GM11168 (cell line): ENCODE measurements around the gene KCNJ10.

Experiments used
- in situ Hi-C: fragments of 300-500 bp; cut with MboI; formaldehyde crosslinking; loops from one replicate; pipeline ENCODE4 v1.12.0; 2022; ENCODE audit warnings: low sequenced_read_pairs; ENCODE audit not compliant: unreplicated experiment

Gene KCNJ10

DNA sequence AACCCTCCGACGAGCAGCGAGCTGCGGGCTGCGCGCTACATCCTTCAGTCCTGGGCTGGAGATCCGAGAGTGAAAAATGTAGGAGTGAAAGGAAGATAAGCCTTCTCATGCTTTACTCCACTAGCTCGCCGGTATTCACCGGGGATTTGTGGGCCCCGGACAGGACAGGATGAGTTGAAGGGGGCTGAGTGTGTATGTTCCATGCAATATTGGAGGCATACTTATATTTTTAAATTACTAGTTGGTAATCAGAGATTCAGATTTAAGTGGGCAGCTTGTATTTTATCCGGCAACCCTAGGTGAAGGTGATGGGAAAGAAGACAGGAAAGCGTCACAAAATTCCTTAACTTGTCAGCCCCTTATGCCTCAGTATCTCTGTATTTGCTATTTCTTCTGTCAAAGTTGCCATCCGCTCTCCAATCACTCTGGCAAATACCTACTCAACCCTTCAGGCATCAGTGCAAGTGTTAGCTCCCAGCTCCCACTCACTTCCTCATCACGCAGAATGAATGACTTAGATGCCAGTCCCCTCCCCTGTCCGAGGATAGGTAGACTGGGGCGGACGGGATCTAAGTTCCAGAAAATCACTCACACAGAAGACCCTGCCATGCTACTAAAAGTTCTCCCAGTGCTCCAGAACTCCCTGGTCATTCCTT lies 37.7 kb downstream of the KCNJ10 start:
- in situ Hi-C loops = no loop called here

DNA sequence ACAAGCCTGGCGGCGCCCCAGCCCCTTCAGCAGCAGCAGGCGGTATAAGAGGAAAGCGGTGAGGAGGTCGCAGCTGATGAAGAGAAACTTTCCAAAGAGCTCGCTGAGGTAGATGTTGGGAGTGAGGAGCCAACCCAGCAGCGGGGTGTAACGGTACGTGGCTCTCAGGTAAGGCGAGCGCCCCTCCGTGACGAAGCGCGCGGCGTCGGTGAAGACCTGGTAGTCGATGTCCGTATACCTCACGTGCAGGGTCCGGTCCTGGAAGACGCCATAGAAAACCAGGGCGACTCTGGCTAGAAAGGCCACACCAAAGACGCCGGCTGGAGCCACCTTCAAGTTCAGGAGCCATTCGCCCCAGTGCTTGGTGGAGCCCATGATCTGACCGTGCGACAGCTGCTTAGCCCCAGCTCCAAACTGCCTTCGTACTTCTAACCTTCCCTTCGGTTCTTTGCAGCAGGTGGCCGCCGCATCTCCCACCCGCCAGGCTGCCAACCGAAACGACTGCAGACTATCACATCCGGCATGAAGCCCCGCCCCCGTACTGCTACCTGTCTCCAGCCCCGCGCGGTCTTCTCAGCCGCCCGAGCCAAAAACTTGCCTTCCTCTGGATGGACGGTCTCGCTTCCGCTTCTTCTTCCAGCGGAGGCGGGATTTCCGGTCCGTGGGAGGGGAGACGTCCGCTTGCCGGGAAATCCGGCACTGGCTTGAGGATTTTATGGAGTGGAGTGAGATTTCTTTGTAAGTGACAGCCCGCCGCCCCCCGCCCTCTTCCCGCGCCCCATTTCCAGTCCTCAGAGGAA lies 38.4 kb downstream of the KCNJ10 start, which contains the start of gene PIGM:
Gene PIGM (minus strand): TSS at position 626 of the 800 bp plus-strand sequence. CDS start 251 bp downstream, at position 375.
- in situ Hi-C loops = no loop called here

DNA sequence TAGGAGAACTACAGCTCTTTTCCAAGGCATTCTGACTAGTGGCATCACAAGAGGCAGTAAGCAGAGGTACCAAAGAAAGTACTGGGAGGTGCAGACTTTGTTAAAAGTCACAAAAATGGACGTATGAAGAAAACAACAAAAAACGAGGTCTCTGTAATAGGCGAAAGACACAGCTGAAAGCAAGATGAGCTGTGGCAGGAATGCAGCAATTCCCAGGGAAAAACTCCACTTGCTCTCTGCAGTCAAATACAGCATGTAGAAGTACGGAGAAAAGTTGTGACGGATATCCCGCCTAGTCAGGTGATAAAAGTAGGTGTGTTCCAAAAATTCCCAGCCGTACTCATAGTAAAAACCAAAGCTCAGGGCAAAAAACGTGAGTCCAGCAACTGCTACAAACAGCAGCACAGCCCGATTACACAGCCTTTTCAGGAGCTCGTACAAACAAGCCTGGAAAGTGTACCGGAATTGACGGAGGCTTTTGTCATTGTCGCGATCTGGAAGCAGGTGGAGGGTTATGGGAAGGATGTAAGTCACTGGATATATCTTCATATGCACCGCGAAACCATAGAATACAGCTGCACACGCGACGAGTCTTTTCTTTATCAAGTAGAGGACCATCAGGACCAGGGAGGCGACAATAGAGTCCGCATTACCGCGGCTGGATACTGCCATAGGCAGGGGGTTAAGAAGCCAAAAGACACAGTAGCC lies 39.1 kb downstream of the KCNJ10 start:
- in situ Hi-C loops = no loop called here

DNA sequence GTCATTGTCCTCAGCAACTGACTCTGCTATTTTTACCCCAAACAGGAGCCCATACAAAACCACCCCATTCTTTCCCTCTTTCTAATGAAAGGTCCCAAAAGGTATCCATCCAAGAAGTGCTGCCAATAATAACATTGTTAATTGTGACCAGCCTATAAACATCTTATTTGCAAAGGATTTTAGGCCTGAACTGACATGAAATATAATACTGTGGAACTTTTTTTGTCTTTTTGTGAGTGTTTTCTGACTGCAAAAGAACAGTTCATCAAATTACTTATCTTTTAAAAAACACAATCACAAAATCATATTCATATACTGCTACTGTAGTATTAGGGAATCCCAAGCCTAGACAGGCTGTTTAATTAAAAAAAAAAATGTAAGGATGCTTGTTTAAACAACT lies 41.5 kb downstream of the KCNJ10 start:
- in situ Hi-C loops = no loop called here

DNA sequence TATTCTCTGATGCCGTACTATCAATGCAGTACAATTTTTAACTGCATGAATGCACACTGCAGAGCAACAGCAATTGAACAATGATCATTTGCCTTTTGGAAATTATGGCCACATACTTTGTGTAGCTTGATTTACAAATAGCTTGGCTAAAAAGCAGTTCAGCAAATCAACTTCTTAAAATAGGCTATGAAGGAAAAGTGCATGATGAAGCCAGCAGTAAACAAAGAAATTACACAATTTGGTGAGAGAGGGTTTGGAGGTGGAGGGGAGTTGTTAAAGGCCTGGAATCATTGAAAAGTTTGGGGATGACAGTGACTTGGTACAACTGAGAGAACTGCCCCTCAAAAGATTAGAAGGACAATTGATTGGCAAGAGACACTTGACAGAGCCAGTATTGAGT lies 44.6 kb downstream of the KCNJ10 start:
- in situ Hi-C loops = no loop called here

DNA sequence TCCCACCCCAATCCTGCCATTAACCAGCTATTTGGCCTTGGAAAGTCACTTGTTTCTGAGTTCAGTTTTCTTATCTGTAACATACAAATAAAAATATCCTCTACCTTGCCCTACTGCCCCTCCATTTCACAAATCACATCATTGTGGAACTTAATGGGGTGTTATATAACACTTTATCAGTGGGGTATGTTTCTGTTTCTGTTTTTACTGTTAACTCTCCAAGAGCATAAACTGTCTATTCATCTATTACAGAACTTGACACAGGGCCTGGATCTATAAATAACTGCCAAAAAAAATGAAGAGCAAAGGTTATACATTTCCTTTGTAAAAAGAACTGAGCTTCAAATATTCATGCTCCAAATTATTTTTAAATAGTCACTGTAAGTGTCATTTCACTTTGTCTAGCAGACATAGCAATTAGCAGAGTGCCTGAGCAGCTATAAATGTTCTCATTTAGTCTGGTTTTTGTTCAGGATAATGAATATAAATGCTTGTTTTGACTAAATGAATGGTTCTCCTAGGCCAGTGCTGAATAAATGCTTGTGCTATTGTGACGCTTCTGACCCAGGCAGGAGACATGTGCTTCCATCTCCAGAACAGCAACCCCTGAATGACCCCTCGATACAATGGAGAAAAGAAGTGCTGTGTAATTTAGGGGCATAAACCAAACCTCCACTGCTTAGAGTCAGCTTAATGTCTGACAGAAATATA lies 45.6 kb downstream of the KCNJ10 start:
- in situ Hi-C loops = no loop called here

DNA sequence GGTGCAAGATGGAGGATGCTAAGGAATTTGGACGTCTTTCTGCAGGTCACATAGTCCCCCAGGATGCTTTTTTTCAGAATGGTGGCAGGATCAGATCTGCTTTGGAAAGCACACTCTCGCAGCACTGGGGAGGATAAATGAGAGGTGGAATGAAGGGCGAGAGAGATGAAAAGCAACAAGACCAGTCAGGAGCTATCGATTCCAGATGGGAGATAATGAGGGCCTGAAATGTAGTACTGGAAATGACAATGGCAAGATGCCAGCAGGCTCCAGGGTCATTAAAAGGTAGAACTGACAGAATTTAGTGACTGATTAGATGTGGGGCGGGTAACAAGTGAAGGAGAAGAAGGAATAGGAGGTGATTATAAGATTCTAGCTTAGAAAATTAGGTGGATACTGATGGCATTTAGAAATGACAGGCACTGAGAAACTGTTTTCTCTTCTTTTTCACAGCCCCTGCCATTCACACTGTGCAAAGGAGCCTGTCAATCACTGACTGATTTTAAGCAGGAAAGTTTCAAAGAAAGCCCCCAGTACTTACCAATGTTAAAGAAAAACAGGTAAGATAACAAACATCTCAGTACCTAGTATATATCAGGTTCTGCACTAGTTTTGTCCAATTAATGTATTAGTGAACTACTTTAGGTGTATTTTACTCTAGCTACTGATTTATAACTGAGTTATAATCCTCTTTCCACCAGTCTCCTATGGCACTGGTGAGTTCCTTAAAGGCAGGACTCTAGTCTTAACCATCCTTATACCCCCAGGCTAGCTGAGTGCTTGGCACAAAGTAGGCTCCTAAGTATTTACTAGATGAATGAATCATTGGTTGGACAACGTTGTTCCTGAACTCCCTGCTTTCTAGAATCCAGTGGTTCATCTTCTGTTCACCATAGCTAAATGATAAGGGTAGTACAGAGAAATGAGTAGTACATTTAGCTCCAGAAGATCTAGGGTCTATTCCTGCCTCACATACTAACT lies 47.3 kb downstream of the KCNJ10 start:
- in situ Hi-C loops = no loop called here

DNA sequence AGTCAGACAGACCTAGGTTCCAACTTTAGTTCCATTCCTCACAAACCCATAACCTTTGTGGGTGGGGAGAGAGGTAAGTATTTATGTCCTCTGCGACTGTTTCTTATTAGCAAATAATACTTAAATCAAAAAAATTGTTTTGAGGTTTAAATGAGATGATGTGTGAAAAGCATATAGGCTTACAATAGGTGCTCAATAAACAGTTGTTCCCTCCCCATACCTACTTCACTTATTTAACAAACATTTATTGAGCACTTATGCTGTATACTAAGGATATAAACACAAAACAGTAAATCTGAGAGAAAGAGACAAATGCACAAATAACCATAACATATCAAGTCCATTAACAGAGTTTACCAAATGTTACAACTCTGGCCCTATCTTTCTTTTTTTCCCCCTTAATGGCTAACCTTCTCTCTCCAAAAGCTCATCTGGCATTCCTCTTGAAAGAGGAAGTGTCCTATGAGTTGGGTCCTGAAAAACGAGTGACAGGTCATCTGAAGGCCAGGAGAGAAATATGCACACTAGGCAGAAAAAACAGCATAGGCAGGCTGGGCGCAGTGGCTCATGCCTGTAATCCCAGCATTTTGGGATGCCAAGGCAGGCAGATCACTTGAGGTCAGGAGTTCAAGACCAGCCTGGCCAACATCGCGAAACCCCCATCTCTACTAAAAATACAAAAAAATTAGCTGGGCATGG lies 48.4 kb downstream of the KCNJ10 start:
- in situ Hi-C loops = no loop called here

DNA sequence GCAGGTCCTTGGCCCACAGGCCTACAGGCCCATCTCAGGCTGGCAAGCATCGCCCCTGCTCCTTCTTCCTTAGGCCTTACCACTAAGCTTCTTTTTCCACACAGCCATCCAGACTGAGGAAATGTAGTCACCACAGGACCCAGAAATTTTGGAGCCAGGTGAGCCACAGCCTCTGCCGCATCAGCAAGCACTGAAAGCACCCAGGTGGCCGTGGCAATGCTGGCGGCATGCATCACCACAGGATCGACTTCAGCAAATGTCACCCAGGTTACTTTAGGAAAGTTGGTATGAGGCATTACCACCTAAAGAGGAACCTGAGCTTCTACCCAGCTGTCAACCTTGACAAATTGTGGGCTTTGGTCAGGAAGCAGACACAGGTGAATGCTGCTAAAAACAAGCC lies 49.8 kb downstream of the KCNJ10 start:
- in situ Hi-C loops = no loop called here

DNA sequence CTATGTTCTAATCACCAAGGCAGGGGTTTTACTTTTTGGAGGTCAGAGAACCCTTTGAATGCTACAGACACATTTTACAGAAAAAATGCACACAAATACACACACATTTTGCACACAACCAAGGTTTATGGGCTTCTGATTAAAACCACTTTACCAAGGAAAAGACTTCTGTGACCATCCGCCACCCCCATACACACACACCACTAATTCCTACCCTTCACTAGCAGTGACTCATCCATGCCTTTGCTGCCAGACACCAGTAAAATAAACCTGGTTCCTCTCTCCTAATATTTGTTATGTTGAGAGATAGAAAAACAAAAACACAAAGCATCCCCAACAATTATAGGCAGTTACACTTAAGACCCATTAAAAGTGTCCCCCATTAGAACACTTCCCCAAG lies 51.1 kb downstream of the KCNJ10 start:
- in situ Hi-C loops = no loop called here

DNA sequence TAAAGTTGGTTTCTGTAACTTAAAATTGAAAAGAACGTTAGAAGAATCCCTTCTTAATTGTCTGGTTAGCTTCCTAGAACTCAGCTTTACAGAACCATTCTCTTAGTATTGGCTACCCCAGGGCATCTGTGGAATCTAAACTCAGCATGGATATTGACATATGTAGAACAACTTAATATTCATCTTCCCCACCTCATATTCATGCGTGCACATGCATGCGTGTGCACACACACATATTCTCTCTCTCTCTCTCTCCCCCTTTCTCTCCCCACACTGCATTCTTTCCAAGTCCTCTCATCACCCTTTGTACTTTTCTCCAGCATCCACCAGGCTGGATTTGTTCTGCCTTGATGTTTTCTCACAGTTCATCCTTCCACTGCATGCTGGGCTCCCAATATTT lies 51.6 kb downstream of the KCNJ10 start:
- in situ Hi-C loops = no loop called here

DNA sequence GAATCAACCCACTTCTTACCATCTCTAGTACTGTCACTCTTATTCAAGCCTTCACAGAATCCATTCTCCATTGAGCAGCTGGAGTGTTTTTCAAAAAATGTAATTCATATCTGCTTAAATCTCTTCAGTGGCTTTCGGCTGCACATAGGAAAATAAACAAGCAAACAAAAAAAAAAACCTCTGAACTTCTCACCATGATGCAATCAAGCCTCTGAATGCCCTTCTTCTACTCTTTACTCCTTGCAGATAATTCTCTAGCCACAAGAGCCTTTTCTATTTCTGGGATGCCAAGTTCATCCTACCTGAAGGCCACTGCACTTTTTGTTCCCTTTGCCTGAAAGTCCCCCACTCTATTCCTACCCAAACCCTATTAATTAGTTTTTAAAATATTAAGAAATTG lies 52.4 kb downstream of the KCNJ10 start:
- in situ Hi-C loops = no loop called here

DNA sequence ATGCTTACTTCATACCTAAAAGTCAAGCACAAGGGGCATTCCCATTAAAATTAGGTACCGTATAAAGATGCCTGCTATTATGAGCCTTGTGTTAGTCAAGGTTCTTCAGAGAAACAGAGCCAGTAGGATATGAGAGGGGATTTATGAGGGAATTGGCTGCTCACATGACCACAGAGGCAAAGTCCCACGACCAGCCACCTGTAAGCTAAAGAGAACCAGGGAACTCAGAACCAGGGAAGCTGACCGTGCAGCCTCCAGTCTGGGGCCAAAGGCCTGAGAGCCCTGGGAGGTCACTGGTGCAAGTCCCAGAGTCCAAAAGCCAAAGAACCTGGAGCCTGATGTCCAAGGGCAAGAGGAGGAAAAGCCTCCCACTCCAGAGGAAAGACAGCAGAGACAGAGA lies 58.2 kb downstream of the KCNJ10 start:
- in situ Hi-C loops = no loop called here

DNA sequence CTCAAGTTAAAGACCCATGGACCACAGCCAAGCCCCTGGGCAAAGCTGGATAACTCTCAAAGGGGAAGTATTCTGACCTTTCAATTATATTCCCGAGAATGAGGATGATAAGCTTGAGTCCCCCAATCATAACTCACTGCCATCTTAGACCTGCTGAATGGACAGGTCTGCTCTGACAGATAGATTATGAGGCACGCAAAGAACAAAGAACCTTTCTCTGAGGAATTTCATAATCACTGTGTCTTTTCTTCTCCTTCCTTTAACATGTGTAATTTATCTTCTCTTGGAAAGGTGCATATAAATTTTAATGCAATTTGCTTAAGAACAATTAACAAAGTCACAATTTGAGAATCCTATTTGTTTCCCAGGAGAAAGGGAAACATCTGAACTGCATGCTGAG lies 60.2 kb downstream of the KCNJ10 start:
- in situ Hi-C loops = loop anchor here (5.0 to 10.0 kb wide), 2 partner anchors 72 to 215 kb away; no protein-coding TSS in a partner anchor

DNA sequence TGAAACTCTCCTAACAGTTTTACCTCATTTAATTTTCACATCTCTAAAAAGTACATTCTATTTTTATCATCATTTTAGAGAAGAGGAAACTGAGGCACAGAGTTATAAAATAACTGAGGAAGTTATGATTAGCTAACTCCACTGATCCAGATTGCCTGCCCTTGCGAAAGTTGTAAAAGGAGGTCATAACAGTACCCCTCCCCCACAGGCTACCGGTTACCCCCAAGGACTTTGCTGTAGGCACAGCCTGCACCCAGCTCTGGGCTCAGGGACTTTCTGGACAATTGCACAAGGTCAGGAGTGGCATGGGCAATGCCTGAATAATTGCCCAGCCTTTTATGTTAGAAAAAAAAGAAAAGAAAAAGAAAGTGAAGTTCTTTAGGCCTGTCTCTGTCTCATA lies 60.9 kb downstream of the KCNJ10 start:
- in situ Hi-C loops = loop anchor here (5.0 to 10.0 kb wide), 2 partner anchors 72 to 214 kb away; no protein-coding TSS in a partner anchor

DNA sequence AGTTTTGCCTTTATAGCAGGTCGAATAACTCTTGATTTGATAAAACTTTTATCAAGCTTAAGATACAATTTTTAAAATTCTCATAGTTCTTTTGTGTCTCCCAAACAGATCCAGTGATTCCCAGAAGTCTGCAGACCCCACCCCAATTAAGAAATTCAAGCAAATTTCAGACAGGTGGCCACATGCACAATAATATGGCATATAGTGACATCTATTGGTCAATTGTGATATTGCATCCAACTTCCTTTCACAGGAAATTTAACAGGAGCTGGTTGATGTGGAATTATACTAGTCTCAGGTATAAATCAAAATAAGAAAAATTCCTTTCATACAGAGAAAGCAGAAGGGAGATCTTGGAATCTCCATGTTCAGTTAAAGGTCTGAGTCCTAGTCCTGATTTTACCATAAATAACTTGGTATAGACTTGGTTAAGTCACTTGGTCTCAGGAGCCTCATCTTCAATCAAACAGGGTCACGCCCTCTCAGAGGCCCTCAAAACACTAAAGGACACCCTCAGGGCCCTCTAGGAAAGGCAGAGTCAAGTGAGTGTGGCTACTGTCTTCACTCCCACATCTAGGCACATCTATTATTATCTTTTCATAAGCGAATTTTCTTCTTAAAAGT lies 62.3 kb downstream of the KCNJ10 start:
- in situ Hi-C loops = loop anchor here (5.0 to 10.0 kb wide), 2 partner anchors 70 to 213 kb away; no protein-coding TSS in a partner anchor

DNA sequence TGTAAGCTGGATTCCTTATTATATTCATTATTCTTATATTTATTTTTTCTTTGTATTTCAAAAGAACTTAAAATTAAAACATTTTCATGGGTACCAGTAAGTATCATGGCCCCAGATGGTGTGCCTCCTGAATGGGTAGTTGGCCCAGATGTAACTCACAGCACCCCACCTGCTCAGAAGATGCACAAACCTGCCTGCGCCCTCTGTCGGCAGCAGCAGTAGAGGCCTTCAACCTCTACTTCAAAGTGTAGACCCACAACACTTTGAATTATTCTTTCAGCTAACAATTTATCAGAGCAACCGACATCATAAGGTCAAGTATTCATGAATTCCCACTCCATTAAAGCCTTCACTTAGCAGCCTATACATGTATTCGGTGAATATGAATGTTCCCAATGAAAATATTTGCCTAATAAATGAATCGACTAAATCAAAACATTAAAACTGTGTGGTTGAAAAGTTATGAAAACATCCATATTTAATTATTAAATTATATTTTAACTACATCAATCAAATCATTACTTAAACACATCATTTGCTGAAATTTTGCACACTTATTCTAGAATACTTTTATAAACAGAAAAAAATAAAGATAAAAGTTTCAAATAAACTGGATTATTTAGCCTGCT lies 63.5 kb downstream of the KCNJ10 start:
- in situ Hi-C loops = loop anchor here (5.0 to 10.0 kb wide), 2 partner anchors 69 to 212 kb away; no protein-coding TSS in a partner anchor

DNA sequence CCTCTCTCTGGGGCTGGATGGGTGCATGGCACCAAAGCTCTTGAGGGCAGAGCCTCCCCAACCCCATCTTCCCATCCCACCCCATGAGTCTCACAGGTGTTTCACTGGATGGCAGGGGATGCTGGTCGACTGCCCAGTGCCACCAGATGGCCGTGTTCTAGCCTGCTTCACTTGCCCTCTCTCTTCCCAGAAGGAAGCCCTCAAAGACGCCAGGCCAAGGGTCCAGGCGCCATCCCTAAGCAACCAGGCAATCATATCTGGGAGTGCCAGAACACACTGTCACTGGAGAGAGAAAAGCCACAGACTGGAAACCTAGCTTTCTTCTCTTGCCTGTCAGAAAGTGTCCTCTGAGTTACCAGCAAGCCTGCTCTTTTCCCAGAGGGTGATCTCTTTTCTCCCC lies 64.9 kb downstream of the KCNJ10 start:
- in situ Hi-C loops = loop anchor here (5.0 to 10.0 kb wide), 2 partner anchors 68 to 210 kb away; no protein-coding TSS in a partner anchor
